Measurements from ENCODE around the gene SLC4A1.

DNA sequence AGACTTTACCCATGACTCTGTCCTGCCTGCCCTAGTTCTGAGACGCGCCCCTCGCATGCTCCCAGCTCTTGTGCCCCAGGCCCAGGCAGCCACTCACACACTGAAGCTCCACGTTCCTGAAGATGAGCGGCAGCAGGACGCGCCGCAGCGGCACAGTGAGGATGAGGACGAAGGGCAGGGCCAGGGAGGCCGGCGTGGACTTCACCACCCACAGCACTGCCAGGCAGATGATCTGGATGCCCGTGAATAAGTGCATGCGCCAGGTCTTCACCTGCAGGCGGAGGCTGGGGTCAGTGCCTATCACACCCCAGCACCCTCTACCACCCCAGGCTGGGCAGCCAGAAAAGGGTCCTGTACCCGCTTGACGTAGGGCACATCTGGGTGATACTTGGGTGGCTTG lies 16.9 kb downstream of the SLC4A1 start:
- TF ChIP-seq, protein P1, sequence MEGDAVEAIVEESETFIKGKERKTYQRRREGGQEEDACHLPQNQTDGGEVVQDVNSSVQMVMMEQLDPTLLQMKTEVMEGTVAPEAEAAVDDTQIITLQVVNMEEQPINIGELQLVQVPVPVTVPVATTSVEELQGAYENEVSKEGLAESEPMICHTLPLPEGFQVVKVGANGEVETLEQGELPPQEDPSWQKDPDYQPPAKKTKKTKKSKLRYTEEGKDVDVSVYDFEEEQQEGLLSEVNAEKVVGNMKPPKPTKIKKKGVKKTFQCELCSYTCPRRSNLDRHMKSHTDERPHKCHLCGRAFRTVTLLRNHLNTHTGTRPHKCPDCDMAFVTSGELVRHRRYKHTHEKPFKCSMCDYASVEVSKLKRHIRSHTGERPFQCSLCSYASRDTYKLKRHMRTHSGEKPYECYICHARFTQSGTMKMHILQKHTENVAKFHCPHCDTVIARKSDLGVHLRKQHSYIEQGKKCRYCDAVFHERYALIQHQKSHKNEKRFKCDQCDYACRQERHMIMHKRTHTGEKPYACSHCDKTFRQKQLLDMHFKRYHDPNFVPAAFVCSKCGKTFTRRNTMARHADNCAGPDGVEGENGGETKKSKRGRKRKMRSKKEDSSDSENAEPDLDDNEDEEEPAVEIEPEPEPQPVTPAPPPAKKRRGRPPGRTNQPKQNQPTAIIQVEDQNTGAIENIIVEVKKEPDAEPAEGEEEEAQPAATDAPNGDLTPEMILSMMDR (IDR thresholded peaks at IDR 0.05): no peak
- TF ChIP-seq POLR2A (IDR thresholded peaks at IDR 0.05): no peak
